PC-3 (cell line): ENCODE measurements around the gene RNF167.

Experiments used
- CTCF ChIP-seq: fragments of 300-600 bp; sonication (generic); conservative IDR thresholded peaks from 2 replicates; pipeline ENCODE4 v1.5.1; 2017; ENCODE audit warnings: antibody characterized with exemption, low read depth, mild to moderate bottlenecking, low read length
- EZH2 ChIP-seq: fragments of 300-600 bp; sonication (generic); IDR thresholded peaks from one replicate; pipeline ENCODE4 v1.6.1; 2017; ENCODE audit warnings: antibody characterized with exemption, mild to moderate bottlenecking, low read length; ENCODE audit not compliant: unreplicated experiment
- EZH2phosphoT487 ChIP-seq: fragments of 300-600 bp; sonication (generic); IDR thresholded peaks from 2 replicates; pipeline ENCODE4 v1.6.1; 2018; ENCODE audit warnings: mild to moderate bottlenecking, antibody characterized with exemption, low read length, borderline replicate concordance

GRCh38 chr17:4898351-4898750, 41.7 kb upstream of the RNF167 start:
- TF ChIP-seq CTCF (no peak), EZH2 (no peak), EZH2phosphoT487 (no peak)
